CD4-positive, alpha-beta T cell treated with Interleukin-17A for 1 hour (primary cell): ENCODE data around the gene VCP.
A peak's percentile ranks its signal among the peaks of the same experiment; 100 is the strongest.
"Not testable (repeated sequence)": the region's sequence is repeated elsewhere in the genome, so short reads cannot be mapped to it uniquely, and the experiment has no call there.

Experiments
- DNase-seq: peaks from one replicate; pipeline ENCODE4 v3.0.0-alpha.2; 2020

The VCP gene

DNA sequence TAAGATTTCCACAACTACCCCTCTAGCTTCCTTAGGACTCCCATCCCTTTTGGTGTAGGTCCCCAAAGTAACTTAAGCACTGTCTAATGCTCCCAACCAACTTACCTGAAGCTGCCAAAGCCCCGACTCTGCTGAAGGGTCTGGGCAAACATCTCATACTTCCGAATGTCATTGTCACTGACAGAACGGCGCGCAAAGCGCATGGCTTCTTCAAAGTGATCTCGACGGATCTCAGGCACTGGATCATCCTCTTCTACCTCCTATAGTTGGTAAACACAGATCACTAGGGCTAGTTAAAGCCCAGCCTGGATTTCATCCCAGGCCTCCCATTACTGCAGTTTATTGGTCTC is 15.2 kb downstream of the VCP start:
- DNase-seq: no peak

DNA sequence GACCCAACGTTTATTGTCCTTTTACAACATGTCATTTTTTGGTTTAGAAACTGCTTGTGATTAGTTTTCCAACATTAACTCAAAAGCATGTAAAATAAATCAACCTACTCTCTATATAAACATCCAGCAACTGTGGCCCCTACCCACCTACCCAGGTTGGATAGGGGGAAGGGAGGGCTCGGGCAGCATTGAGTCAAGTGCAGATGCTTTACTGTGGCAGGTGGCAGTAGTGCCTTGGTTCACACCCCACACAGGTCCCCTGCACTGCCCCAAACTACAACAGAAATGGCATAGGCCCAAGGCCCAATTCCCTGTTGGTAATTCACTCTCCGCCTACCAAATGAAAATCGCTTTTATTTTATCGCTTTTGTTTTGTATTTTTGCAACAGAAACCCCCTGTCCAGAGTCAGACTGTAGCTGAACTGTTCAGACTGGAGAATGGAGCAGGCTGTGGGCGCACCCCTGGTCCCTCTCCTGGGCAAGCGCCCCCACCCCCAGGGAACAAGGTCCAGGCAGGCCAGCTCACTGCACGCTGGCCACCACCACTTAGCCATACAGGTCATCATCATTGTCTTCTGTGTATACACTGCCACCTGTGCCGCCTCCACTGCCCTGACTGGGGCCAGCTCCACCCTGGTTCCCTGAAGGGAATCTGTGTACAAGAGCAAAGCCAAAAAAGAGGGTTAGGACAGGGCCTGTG is 15.7 kb downstream of the VCP start:
- no peak for DNase-seq

DNA sequence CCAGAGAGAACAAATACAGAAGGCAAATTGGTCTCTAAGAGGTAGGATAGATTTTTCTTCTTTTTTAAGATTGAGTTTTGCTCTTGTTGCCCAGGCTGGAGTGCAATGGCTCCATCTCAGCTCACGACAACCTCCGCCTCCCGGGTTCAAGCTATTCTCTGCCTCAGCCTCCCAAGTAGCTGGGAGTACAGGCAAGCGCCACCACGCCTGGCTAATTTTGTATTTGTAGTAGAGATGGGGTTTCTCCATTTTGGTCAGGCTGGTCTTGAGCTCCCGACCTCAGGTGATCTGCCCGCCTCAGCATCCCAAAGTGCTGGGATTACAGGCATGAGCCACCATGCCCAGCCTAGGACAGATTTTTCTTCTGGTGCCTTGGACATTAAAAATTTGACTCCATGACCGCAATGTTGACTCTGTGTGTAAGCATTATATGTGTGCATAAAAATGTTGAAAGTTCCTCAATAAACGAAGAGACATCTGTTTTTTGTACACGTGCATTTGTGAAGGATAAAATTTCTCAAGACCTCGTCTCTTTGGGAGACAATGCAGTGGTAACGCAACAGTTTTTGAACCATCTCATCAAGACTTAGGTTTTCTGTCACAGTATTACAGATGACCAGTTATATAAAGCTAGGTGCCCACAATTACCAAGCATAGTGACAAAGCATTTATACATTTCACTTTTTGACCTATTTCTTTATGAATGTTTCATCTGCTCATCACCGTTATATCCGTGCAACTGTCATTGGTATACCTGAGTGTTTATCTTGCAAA is 17.4 kb downstream of the VCP start:
- no peak for DNase-seq

DNA sequence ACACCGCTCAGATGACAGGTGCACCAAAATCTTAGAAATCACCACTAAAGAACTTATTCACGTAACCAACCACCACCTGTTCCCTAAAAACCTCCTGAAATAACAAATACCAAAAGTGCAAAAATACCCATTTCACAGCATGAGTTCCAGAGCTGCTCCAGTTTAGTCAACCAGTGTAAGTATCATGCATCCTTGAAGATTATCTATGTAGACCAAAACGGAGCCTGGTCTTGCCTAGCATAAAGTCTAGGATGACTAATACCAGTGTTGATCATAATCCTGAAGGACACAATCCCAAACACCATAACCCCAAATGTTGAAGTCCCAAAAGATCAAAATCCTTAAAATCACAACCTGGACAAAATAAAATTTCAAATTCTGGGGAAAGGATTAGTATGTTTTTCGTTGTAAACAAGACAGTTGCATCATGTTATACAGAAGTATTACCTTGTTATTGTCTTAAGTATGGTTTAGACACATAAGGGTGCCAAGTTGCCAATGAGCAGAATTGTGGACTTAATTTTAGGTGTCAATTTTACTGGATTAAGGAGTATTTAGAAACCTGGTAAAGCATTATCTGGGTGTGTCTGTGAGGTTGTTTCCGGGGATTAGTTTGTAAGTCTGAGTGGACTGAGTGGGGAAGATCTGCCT is 18.1 kb downstream of the VCP start:
- no peak for DNase-seq

DNA sequence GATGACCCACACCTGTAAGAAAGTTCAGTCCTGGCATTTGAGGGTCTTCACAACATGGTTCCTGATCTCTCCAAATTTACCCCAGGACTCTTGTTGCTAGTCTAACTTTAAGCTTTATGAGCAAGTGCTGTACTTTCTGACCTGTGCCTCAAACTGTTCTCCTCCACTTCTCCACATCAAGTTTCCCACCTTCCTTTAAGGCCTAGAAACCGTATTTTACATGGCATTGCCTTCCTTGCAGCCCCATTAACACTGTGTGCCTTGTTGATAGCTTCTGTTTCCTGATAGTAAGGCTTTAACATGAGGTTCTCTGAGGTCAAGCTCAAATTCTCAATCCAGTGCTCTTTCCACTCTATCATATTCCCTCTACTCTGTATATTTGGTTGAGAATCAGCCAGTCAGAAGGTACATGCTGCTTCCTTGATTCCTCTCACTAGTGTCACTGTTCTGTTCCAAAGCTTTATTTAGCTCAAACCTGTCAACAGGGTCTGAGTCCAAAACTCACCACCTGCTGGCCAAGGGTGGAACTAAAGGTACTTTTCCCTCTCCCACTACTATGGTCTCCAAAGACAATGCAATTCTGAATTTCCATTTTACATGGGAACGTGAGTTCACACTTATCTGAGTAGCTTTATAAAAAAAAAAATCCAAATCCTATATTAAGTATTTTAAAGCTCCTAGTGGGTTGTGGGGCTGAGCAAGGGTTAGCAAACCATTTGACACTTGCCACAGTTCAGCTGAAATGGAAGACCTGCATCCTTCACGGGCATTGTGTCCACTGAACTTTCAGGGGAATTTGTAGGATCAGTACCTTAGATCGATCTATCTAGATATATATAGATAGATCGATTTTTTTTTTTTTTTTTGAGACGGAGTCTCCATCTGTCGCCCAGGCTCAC is 21.1 kb downstream of the VCP start:
- peak; percentile 57 for DNase-seq

DNA sequence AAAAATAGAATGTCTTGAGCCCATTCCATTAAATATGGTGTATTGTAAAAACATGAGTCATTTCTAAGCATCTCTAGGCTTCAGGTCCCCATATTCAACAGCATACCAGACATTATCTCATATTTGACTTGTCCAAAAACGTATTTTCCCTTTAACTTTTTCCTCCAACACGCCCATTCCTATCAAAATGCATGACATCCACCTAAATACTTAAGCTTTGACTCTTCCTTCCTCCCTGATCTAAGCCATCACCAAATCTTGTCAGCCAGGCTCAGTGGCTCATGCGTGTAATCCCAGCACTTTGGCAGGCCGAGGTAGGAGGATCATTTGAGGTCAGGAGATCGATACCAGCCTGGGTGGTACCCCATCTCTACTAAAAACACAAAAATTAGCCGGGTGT is 23.9 kb downstream of the VCP start:
- DNase-seq: no peak

DNA sequence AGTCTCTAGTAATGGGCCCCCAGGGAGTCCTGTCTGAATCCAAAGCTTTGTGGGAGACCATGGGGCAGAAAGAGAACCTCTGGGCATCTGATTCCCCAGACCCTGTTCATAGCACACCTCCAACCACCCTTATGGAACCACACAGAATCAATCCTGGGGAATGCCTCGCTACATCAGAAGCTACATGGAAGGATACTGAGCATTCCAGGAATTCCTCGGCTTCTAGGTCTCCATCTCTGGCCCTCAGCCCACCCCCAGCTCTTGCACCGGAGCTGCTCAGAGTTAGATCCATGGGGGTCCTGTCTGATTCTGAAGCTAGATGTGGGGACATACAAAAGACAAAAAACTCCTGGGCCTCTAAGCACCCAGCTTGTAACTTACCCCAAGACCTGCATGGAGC is 28.4 kb downstream of the VCP start:
- no peak for DNase-seq

DNA sequence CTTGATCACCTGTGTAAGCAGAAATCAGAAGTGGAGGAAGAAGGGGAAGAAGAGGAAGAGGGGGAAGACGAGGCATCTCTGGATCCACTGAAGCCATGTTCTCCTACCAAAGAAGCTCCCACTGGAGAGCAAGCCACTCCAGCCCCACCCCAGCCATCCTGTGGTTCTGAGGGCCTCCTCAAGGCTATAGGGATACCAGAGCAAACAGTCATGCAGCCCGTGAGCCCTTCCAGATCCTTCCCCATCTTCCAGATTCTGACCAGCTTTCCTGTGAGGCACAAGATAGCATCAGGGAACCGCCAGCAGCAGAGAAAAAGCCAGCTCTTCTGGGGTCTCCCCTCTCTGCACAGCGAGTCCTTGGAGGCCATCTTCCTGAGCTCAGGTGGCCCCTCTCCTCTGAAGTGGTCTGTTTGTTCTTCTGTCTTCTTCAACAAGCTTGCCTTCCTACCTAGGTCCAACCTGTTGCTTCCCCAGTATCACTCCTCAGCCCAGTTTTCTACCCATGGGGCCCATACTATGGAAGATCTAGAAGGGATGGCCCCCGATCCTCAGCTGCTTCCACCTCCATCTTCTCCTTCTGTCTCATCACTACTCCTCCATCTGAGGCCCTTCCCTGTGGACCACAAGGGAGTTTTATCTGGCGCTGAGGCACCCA is 29.4 kb downstream of the VCP start:
- no peak for DNase-seq

DNA sequence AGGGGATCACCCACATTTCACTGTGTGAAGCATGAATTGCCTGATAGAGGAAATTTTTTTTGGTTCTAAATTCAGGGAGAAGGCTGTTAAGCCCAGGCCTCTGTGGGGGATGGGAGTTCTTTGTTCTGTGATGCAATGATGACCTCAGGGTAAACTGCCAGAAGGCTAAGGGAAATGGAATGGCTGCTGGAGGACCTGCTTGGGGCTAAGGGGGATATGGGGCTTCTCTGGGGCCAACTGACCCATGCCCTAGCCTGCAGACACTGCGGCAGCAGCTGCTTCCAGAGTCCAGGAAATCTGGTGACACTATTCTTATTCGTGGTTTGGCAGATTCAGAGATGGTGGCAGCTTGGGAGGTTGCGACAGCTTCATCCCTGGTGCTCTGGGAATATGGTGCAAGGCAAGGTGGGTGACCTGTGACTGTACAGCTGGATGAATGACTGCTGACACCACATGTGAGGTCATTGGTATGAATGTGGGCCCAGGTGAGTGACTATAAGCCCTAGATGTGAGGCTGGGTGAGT is 30.3 kb downstream of the VCP start:
- DNase-seq: no peak

DNA sequence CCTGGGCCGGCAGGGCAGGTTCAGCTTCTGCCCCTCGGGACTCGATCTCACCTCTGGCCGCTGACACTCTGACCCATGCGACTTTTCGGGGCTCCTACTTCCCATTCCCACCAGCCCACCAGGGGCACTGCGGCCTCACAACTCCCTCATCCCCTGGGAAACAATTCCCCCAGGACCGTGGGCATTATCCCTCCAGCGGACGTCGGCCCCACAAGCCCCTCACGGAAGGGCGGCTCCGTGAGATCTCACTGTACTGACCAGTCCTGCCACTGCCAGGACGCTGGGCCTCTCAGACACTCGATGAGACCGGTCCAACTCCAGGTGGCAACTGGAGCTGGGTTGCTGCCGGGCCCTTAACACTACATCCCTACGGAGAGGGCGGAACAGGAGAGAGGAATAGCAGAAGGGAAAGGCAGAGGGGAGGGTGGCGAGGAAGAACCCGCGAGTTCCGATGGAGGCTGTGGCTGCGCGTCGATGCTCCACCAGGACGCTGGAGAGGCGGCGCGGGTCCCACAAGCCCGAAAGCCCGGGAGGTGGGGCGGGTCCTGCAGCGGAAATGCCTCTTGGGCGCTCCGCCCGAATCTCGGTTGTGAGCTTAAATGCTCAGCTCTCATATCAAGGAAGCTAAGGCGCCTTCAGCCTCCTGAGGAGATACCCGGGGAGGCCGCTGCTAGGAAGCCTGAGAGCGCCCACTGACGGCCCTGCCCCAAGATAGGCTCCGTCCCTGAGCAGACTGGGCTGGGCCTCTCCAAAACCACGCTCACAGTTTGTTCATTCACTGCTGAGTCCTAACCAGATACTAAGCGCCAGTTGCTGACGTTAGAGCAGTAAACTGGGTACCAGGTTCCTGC is 36.3 kb downstream of the VCP start:
- peak; percentile 49 for DNase-seq

DNA sequence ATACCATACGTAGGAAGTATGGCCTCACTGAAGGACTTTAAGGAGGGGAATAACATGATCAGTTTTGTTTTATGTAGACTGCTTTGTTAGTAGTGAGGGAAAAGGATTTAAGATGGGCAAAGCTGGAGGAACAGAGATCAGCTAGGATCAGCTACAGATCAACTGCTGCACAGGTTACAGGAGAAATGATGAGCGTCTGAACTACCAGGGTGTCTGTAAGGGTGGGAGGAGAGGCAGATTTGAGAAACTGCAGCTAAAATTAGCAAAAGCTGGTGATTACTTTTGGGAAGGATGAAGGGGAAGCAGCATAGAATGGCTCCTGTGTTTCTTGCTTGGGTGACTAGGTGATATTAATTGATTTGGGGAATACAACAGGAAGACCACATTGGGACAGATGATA is 39.3 kb downstream of the VCP start:
- no peak for DNase-seq

DNA sequence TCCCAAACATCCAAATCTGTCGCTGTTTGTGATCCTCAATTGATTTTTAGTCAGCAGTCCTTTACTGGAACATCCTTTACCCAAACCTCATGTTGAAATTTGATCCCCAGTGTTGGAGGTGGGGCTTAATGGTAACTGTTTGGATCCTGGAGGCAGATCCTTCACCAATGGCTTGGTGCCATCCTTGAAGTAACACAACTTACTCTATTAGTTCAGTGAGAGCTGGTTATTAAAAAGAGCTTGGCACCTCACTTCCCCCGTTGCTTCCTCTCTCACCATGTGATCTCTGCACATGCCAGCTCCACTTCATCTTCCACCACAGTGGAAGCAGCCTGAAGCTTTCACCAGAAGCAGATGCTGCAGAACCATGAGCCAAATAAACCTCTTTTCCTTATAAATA is 42.6 kb downstream of the VCP start:
- DNase-seq: no peak

DNA sequence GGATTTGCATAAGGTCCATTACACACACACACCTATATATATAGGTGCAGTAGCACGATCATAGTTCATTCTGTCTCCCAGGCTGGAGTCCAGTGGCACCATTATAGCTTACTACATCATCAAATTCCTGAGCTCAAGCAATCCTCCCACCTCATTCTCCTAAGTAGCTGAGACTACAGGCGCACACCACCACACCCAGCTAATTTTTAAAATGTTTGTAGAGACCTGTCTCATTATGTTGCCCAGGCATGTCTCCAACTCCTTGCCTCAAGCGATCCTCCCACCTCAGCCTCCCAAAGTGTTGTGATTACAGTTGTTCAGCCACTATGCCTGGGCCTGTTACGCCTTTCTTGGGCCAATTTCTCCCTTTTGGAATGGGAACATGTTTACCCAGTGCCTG is 43.2 kb downstream of the VCP start:
- DNase-seq: no peak

DNA sequence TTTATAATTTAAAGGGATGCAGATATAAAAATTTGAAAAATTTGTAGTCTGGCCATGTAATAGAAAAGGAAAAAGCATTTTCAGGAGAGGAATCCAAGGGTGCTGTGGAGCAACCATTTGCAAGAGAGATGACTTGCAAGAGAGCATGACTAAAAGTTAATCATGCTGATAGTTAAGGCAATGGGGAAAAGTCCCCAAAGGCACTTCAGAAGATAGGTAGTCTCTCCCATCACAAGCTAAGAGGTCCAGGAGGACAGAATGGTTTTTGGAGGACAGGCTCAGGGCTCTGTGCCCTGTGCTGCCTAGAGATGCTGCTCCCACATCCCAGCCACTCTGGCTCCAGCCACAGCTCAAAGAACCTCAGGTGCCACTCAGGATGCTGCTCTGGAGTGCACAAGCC is 44.1 kb downstream of the VCP start:
- DNase-seq: no peak

DNA sequence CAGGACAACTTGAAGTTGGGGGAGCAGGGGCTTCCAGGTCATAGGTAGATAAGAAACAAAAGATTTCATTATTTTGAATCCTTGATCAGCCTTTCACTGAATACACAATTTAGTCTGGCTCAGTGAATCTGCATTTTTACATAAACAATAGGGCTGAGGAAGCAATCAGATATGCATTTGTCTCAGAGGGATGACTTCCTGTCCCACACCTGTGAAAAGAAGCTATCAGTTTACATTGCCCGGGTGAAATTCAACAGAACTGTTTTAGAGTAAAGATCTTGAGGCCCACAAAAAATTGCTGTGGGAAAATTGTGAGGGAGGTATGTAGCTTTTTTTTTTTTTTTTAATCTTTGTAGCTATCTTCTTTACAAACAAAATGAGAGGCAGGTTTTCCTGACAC is 44.6 kb downstream of the VCP start:
- no peak for DNase-seq

DNA sequence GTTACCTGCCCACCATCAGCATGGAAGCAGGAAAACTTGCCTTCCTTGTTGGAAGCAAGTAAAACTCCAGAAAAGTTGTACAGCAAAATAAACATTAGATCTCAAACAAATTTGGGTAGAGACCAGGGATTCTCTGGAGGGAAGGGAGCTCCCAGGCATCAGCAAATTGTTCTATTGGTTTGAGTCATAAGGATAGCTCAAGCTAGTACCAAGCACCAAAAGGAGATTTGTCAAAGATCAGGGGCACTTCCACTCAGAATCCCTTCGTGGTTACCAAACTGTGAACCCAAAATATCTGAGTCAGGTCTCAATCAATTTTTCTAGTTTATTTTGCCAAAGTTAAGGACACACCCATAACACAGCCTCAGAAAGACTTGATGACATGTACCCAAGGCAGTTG is 45.1 kb downstream of the VCP start:
- no peak for DNase-seq

DNA sequence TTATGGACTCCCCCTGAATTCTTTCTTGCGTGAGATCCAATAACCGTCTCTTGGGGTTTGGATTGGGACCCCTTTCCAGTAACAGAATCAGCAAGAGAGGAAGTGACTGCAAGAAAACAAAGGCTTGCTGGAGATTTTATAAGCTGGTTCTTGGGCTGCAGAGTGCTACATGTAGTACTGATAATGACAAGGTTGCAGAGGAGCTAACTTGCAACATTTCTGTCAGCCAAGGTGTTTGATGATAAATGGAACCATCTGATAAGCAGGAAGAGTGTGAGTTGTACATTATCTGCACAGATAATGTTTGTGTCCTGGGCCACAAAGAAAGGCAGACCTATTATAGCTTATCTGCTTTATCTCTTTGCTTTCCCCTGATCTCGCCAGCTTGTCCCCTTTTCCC is 45.8 kb downstream of the VCP start:
- DNase-seq: no peak

DNA sequence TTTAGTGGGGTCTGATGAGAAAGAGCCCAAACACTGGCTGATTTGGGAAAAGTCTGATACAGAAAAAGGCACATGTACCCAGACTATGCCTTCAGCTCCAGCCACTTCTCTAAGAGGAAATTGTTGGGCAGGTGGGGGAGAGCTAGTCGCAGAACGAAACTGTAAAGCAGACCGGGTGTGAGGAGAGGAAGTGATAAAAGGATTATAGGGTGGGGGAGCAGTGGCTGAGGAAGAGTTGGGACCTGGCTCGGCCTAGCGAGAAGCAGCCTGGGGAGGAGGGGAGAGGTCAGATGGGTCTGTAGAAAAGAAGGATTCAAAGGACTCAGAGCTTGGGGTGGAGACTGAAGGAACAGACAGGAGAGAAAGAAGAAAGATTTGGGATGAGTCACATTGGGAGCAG is 49.0 kb downstream of the VCP start:
- not testable (repeated sequence) for DNase-seq

DNA sequence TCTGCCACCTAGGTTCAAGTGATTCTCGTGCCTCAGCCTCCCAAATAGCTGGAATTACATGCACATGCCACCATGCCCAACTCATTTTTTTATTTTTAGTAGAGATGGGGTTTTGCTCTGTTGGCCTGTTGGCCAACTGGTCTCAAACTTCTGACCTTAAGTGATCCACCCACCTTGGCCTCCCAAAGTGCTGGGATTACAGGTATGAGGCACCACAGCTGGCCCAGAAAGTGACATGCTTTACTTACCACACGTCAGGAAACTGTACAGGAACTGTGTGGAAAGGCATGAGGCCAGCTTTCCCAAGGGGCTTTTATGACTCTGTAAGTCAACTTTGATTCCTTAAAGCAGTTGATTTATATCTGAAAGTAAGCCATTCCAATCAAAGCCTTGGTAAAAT is 57.9 kb downstream of the VCP start:
- DNase-seq: no peak

DNA sequence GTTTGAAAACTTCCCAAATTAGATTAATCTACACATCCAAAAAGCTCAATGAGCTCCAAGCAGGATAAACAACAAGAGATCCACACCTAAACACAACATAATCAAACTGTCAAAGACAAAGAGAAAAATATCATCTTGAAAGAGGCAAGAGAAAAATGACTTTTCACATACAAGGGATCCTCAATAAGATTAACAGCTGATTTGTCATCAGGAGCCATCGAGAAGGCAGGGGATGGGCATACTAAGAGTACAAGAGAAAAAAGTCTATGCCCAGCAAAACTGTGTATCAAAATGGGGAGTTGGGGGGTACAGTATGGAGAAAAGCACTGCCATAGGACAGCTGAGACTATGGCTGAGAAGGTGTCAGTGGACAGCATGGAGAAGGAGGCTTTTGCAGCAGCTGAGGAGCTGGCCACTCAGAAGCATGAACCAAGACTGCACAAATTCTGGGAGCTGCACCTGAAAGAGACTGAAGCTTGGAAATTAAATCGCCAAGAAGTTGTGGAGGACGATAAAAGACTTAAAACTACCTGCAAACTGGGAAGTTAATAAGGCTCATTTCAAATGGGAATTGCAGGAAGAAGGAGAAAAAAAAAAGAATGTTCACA is 62.0 kb downstream of the VCP start:
- no peak for DNase-seq
